Endothelial cell of umbilical vein (primary cell): ENCODE data around the gene MPDZ.

ENCODE experiments used
- EZH2 ChIP-seq: IDR thresholded peaks from 2 replicates; pipeline ENCODE4 v1.6.1; 2012; ENCODE audit warnings: borderline replicate concordance, low read depth, mild to moderate bottlenecking, moderate library complexity, low read length, inconsistent platforms; ENCODE audit not compliant: severe bottlenecking
- FOS ChIP-seq: IDR thresholded peaks from 2 replicates; pipeline ENCODE4 v1.6.1; 2011; ENCODE audit warnings: mild to moderate bottlenecking, low read length, moderate library complexity, borderline replicate concordance; ENCODE audit not compliant: insufficient read depth
- GATA2 ChIP-seq: IDR thresholded peaks from 2 replicates; pipeline ENCODE4 v1.7.0; 2011; ENCODE audit warnings: low read depth, mild to moderate bottlenecking, moderate library complexity, mixed read lengths, low read length; ENCODE audit not compliant: insufficient read length, insufficient read depth
- MYC ChIP-seq: IDR thresholded peaks from one replicate; pipeline ENCODE4 v1.6.1; 2011; ENCODE audit warnings: mild to moderate bottlenecking, low read depth, low read length
- POLR2A ChIP-seq: IDR thresholded peaks from 2 replicates; pipeline ENCODE4 v1.6.1; 2012; ENCODE audit warnings: low read depth, mild to moderate bottlenecking, control low read depth, low read length
- POLR2AphosphoS5 ChIP-seq: IDR thresholded peaks from 2 replicates; pipeline ENCODE4 v1.6.1; 2012; ENCODE audit warnings: low read depth, mild to moderate bottlenecking, control low read depth, low read length, moderate library complexity; ENCODE audit not compliant: insufficient read depth
- TF ChIP-seq, protein P1 (sequence below), 2 donors: IDR thresholded peaks; 1 replicate in 1 of 2; 2 replicates in 1 of 2; pipeline ENCODE4 v1.5.1; 2011; ENCODE audit warnings: low read length in 2 of 2, mild to moderate bottlenecking in 2 of 2, moderate library complexity in 2 of 2, control low read depth in 1 of 2, inconsistent platforms in 1 of 2, low read depth in 1 of 2; ENCODE audit not compliant: insufficient read depth in 1 of 2; ENCODE audit errors: extremely low read depth in 1 of 2
- TF ChIP-seq, protein P2 (sequence below): IDR thresholded peaks from 2 replicates; pipeline ENCODE4 v1.6.1; 2011; ENCODE audit not compliant: insufficient read depth, insufficient read length

DNA sequence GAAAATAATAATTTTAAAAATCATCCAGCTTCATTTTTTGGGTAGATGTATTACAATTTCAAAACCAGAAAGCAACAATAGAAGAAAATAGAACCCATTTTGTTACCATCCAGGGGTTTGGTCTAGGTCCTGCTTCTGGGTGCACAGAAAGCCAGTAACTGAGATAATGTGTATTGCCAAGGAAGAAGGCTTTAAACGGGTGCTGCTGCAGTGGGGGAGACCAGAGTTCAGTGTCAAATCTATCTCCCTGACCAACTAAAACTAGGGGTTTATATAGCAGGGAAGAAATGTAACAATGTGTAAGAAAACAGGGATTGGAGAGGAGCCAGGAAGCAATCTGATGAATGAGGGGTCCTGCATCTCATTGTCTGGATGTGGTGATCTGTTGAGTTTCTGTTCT, 17.5 kb upstream of the MPDZ start:
- TF ChIP-seq, protein P1, sequence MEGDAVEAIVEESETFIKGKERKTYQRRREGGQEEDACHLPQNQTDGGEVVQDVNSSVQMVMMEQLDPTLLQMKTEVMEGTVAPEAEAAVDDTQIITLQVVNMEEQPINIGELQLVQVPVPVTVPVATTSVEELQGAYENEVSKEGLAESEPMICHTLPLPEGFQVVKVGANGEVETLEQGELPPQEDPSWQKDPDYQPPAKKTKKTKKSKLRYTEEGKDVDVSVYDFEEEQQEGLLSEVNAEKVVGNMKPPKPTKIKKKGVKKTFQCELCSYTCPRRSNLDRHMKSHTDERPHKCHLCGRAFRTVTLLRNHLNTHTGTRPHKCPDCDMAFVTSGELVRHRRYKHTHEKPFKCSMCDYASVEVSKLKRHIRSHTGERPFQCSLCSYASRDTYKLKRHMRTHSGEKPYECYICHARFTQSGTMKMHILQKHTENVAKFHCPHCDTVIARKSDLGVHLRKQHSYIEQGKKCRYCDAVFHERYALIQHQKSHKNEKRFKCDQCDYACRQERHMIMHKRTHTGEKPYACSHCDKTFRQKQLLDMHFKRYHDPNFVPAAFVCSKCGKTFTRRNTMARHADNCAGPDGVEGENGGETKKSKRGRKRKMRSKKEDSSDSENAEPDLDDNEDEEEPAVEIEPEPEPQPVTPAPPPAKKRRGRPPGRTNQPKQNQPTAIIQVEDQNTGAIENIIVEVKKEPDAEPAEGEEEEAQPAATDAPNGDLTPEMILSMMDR (IDR thresholded peaks at IDR 0.05; ENCODE audit: extremely low read depth in 1 of 2, insufficient read depth in 1 of 2, low read depth in 1 of 2, low read length in 2 of 2), result no peak
- TF ChIP-seq POLR2A (no peak), EZH2 (no peak), FOS (no peak), POLR2AphosphoS5 (no peak), MYC (no peak), GATA2 (no peak)
- TF ChIP-seq, protein P2, sequence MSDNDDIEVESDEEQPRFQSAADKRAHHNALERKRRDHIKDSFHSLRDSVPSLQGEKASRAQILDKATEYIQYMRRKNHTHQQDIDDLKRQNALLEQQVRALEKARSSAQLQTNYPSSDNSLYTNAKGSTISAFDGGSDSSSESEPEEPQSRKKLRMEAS, result no peak
